IMR-90 (cell line): Measurements from ENCODE around the gene RBKS. TPM values are rescaled to one million over a fixed set of nuclear protein-coding genes. Genes with fewer than 3 reads are reported as not detected.

Experiments used
- ATAC-seq: fragments of 200-7000 bp; cut with Tn5 transposase; 2 replicates; pipeline ENCODE4 v1.9.1; 2020; ENCODE audit warnings: low read depth, mild to moderate bottlenecking, moderate library complexity
- BruUV-seq: library from RNA; stranded (reverse); fragments of 400-500 nt; replicated peaks from 2 replicates; lab custom pipeline; 2021; lab: Mats Ljungman, UMichigan
- CTCF ChIA-PET: fragments of 300-600 bp; formaldehyde crosslinking; extraction: SDS; loops from one replicate; lab custom pipeline; 2021; ENCODE audit warnings: antibody characterized with exemption; lab: Yijun Ruan, JAX
- POLR2A ChIA-PET: fragments of 300-600 bp; sonication (Branson Sonifier 250); formaldehyde crosslinking; loops from one replicate; lab custom pipeline; 2022; ENCODE audit warnings: antibody characterized with exemption; ENCODE audit not compliant: unreplicated experiment; lab: Charles Lee
- DNase-seq: peaks from one replicate; pipeline ENCODE4 v3.0.0; 2013
- H2AFZ ChIP-seq: replicated peaks from 2 replicates; pipeline ENCODE3; 2013; ENCODE audit warnings: low read length, mild to moderate bottlenecking; ENCODE audit not compliant: poor library complexity
- H2AK5ac ChIP-seq: 2 replicates; pipeline ENCODE4 v1.6.1; 2013; ENCODE audit warnings: low read depth, low read length, inconsistent platforms
- H2AK9ac ChIP-seq: replicated peaks from 2 replicates; pipeline ENCODE3; 2013; ENCODE audit warnings: mild to moderate bottlenecking, low read depth, low read length, moderate library complexity; ENCODE audit not compliant: poor library complexity
- H2BK120ac ChIP-seq: 2 replicates; pipeline ENCODE4 v1.6.1; 2013; ENCODE audit warnings: low read depth, low read length, inconsistent platforms
- H2BK15ac ChIP-seq: 3 replicates; pipeline ENCODE4 v1.6.1; 2013; ENCODE audit warnings: low read depth, low read length, inconsistent platforms
- H2BK20ac ChIP-seq: 2 replicates; pipeline ENCODE4 v1.6.1; 2013; ENCODE audit warnings: low read depth, mild to moderate bottlenecking, inconsistent platforms, low read length, moderate library complexity
- H2BK5ac ChIP-seq: 2 replicates; pipeline ENCODE4 v1.6.1; 2013; ENCODE audit warnings: mild to moderate bottlenecking, low read depth, low read length, inconsistent platforms; ENCODE audit not compliant: poor library complexity, severe bottlenecking
- H3K14ac ChIP-seq: replicated peaks from 2 replicates; pipeline ENCODE4 v1.6.1; 2013; ENCODE audit warnings: low read depth, low read length, inconsistent platforms
- H3K18ac ChIP-seq: 2 replicates; pipeline ENCODE4 v1.6.1; 2013; ENCODE audit warnings: low read depth, low read length, control low read depth
- H3K23ac ChIP-seq: 2 replicates; pipeline ENCODE4 v1.6.1; 2013; ENCODE audit warnings: low read depth, low read length, inconsistent platforms
- H3K27ac ChIP-seq: 2 replicates; pipeline ENCODE4 v1.5.1; 2013; ENCODE audit warnings: mild to moderate bottlenecking, control low read depth, low read length; ENCODE audit not compliant: insufficient read depth
- H3K27me3 ChIP-seq: 2 replicates; pipeline ENCODE4 v1.6.1; 2013; ENCODE audit warnings: low read length; ENCODE audit not compliant: control insufficient read depth, insufficient read depth
- H3K36me3 ChIP-seq: 2 replicates; pipeline ENCODE4 v1.6.1; 2013; ENCODE audit warnings: low read length, mixed read lengths; ENCODE audit not compliant: control insufficient read depth, insufficient read depth
- H3K4ac ChIP-seq: 2 replicates; pipeline ENCODE4 v1.6.1; 2013; ENCODE audit warnings: low read depth, low read length, inconsistent platforms
- H3K4me1 ChIP-seq: 2 replicates; pipeline ENCODE4 v1.6.1; 2013; ENCODE audit warnings: low read length, mixed read lengths; ENCODE audit not compliant: control insufficient read depth, insufficient read depth
- H3K4me2 ChIP-seq: 2 replicates; pipeline ENCODE4 v1.6.1; 2013; ENCODE audit warnings: low read depth, mild to moderate bottlenecking, control low read depth, low read length, moderate library complexity
- H3K4me3 ChIP-seq: 2 replicates; pipeline ENCODE4 v1.5.1; 2013; ENCODE audit warnings: low read depth, mild to moderate bottlenecking, control low read depth, low read length, moderate library complexity; ENCODE audit not compliant: insufficient read depth
- H3K56ac ChIP-seq: 2 replicates; pipeline ENCODE4 v1.6.1; 2013; ENCODE audit warnings: low read length, inconsistent platforms; ENCODE audit not compliant: insufficient read depth; ENCODE audit errors: extremely low read depth
- H3K79me1 ChIP-seq, 2 experiments: 2 replicates each; pipeline ENCODE4 v1.6.1; 2013; ENCODE audit warnings: low read length in 2 of 2, inconsistent platforms in 1 of 2, low read depth in 1 of 2
- H3K9ac ChIP-seq: 2 replicates; pipeline ENCODE4 v1.6.1; 2013; ENCODE audit warnings: low read depth, low read length, control low read depth
- H3K9me1 ChIP-seq: 2 replicates; pipeline ENCODE4 v1.6.1; 2013; ENCODE audit warnings: low read length, inconsistent platforms; ENCODE audit not compliant: insufficient read depth
- H3K9me3 ChIP-seq: 2 replicates; pipeline ENCODE4 v1.6.1; 2013; ENCODE audit warnings: low read length; ENCODE audit not compliant: control insufficient read depth, insufficient read depth
- H4K20me1 ChIP-seq: 2 replicates; pipeline ENCODE4 v1.6.1; 2013; ENCODE audit warnings: low read length, inconsistent platforms; ENCODE audit not compliant: insufficient read depth
- H4K5ac ChIP-seq: 2 replicates; pipeline ENCODE4 v1.6.1; 2013; ENCODE audit warnings: mild to moderate bottlenecking, low read depth, low read length, control low read depth
- H4K8ac ChIP-seq, 2 experiments: 2 replicates each; pipeline ENCODE4 v1.6.1; 2013; ENCODE audit warnings: low read depth in 2 of 2, low read length in 2 of 2, control low read depth in 1 of 2, inconsistent platforms in 1 of 2
- H4K91ac ChIP-seq: 2 replicates; pipeline ENCODE4 v1.6.1; 2013; ENCODE audit warnings: low read depth, low read length, inconsistent platforms; ENCODE audit not compliant: insufficient read depth
- BHLHE40 ChIP-seq: fragments of 150-350 bp; IDR thresholded peaks from 2 replicates; pipeline ENCODE4 v1.6.1; 2016; ENCODE audit warnings: mild to moderate bottlenecking, low read depth, low read length
- CEBPB ChIP-seq: IDR thresholded peaks from 2 replicates; pipeline ENCODE4 v1.6.1; 2012; ENCODE audit warnings: low read depth, low read length, improper control_type of control experiment
- CHD1 ChIP-seq: IDR thresholded peaks from 2 replicates; pipeline ENCODE4 v1.6.1; 2012; ENCODE audit warnings: low read depth, low read length, improper control_type of control experiment
- CTCF ChIP-seq: conservative IDR thresholded peaks from 2 replicates; pipeline ENCODE4 v1.5.1; 2012; ENCODE audit warnings: mild to moderate bottlenecking, low read depth, low read length, improper control_type of control experiment
- ELK1 ChIP-seq: fragments of 150-350 bp; IDR thresholded peaks from 2 replicates; pipeline ENCODE4 v1.6.1; 2016; ENCODE audit warnings: low read depth, mild to moderate bottlenecking, low read length, moderate library complexity, borderline replicate concordance
- FOS ChIP-seq: fragments of 150-350 bp; IDR thresholded peaks from 2 replicates; pipeline ENCODE4 v1.6.1; 2016; ENCODE audit warnings: low read depth, low read length
- MAFK ChIP-seq: IDR thresholded peaks from 2 replicates; pipeline ENCODE4 v1.6.1; 2012; ENCODE audit warnings: low read depth, low read length, improper control_type of control experiment
- MAZ ChIP-seq: IDR thresholded peaks from 2 replicates; pipeline ENCODE4 v1.6.1; 2012; ENCODE audit warnings: low read depth, mild to moderate bottlenecking, low read length, improper control_type of control experiment, moderate library complexity, borderline replicate concordance
- MXI1 ChIP-seq: IDR thresholded peaks from 2 replicates; pipeline ENCODE4 v1.6.1; 2012; ENCODE audit warnings: low read depth, mild to moderate bottlenecking, low read length, moderate library complexity, borderline replicate concordance
- NFE2L2 ChIP-seq: fragments of 150-350 bp; IDR thresholded peaks from 2 replicates; pipeline ENCODE4 v1.6.1; 2016; ENCODE audit warnings: low read depth, mild to moderate bottlenecking, low read length
- POLR2A ChIP-seq: IDR thresholded peaks from 2 replicates; pipeline ENCODE4 v1.6.1; 2012; ENCODE audit warnings: mild to moderate bottlenecking, low read depth, low read length
- RAD21 ChIP-seq: IDR thresholded peaks from 2 replicates; pipeline ENCODE4 v1.6.1; 2012; ENCODE audit warnings: low read length, improper control_type of control experiment
- RCOR1 ChIP-seq: IDR thresholded peaks from 2 replicates; pipeline ENCODE4 v1.6.1; 2012; ENCODE audit warnings: mild to moderate bottlenecking, low read length, improper control_type of control experiment; ENCODE audit not compliant: insufficient replicate concordance
- RFX5 ChIP-seq: IDR thresholded peaks from 2 replicates; pipeline ENCODE4 v1.8.0; 2012; ENCODE audit warnings: low read depth, mild to moderate bottlenecking, low read length, moderate library complexity
- SMC3 ChIP-seq: fragments of 150-350 bp; IDR thresholded peaks from 2 replicates; pipeline ENCODE4 v1.6.1; 2016; ENCODE audit warnings: low read depth, mild to moderate bottlenecking, antibody characterized with exemption, low read length, moderate library complexity
- USF2 ChIP-seq: fragments of 150-350 bp; IDR thresholded peaks from 2 replicates; pipeline ENCODE4 v1.6.1; 2017; ENCODE audit warnings: mild to moderate bottlenecking, antibody characterized with exemption, low read length, low read depth
- WGBS, 2 experiments: methylation state at CpG; one replicate each; pipeline versions ENCODE4 v1.1.5 to v1.1.7; 2013; ENCODE audit warnings: missing lambda C conversion rate in 2 of 2; ENCODE audit not compliant: insufficient read length in 1 of 2; ENCODE audit errors: extremely low coverage in 2 of 2; 5-methylcytosine and 5-hydroxymethylcytosine counted together
- dilution Hi-C: fragments of 300-500 bp; cut with HindIII; formaldehyde crosslinking; loops from one replicate; pipeline ENCODE4 v1.14.3; 2018; ENCODE audit warnings: low sequenced_read_pairs; ENCODE audit not compliant: unreplicated experiment
- in situ Hi-C: fragments of 300-500 bp; cut with MboI; formaldehyde crosslinking; loops from 3 replicates; pipeline ENCODE4 v1.14.3; 2019; ENCODE audit warnings: low sequenced_read_pairs, inconsistent platforms, mixed read lengths
- intact Hi-C: fragments of 100-400 bp; cut with micrococcal nuclease; formaldehyde crosslinking; loops from 2 replicates; pipeline ENCODE4 v1.10.0; 2022
- polyA plus RNA-seq, 3 experiments: library from polyadenylated mRNA; depleted of rRNA; stranded (reverse); fragments of >200 nt; gene quantifications; 2 replicates each; pipeline ENCODE4 v1.2.3, GENCODE V29; 2012; ENCODE audit warnings: low replicate concordance in 1 of 3
- total RNA-seq: library from RNA; depleted of rRNA; stranded (reverse); fragments of >200 nt; gene quantifications from 2 replicates; pipeline ENCODE4 v1.2.3, GENCODE V29; 2012

RBKS gene
- total and polyA plus RNA-seq, 2 of the 4 experiments (the other 2 are of a cell fraction) = 1.1 to 1.4 TPM

- Histone ChIP-seq H2BK20ac (no peak overlapping the region), H3K4ac (no peak overlapping the region), H2AFZ (no peak overlapping the region), H3K14ac (no peak overlapping the region), H3K36me3 (peaks cover 9% of the 10 kb centered on the region), H3K4me1 (no peaks in the 10 kb centered on the region), H2BK15ac (no peak overlapping the region), H3K23ac (no peak overlapping the region), H4K8ac (no peak overlapping the region), H4K20me1 (no peaks in the 10 kb centered on the region), H2AK9ac (no peak overlapping the region), H3K56ac (no peak overlapping the region), H3K27me3 (no peaks in the 10 kb centered on the region), H3K9ac (no peak overlapping the region), H3K9me3 (no peaks in the 10 kb centered on the region), H3K9me1 (peaks cover 11% of the 10 kb centered on the region), H3K27ac (no peak overlapping the region), H2BK120ac (no peak overlapping the region), H3K4me3 (no peak overlapping the region), H4K5ac (no peak overlapping the region), H2AK5ac (no peak overlapping the region), H3K4me2 (no peak overlapping the region), H2BK5ac (no peak overlapping the region), H3K18ac (no peak overlapping the region), H3K79me1 (peaks cover 13 to 55% of the 10 kb centered on the region in 2 experiments), H4K91ac (no peak overlapping the region)
- in situ Hi-C loops = no loop called here
- TF ChIP-seq FOS (no peak), NFE2L2 (no peak), BHLHE40 (no peak), CEBPB (no peak), MAZ (no peak), CHD1 (no peak), MAFK (no peak), SMC3 (no peak), RAD21 (no peak), ELK1 (no peak), RCOR1 (no peak), MXI1 (no peak), CTCF (no peak), RFX5 (no peak), POLR2A (no peak), USF2 (no peak)
- no CpG with 5 or more reads among the region's 1 CpG for WGBS, 2 experiments
- no TSS peak for BruUV-seq
- ATAC-seq (no peak), DNase-seq (no peak)
- CTCF ChIA-PET = no interaction called here
- POLR2A ChIA-PET = no interaction called here
- dilution Hi-C loops = no loop called here
- intact Hi-C loops = no loop called here
Observed at GRCh38 chr2:27782701-27783100, 107.5 kb downstream of the RBKS start.
